HG02943 (cell line): ENCODE results near the gene ARMC5.
"Not testable (repeated sequence)": the region's sequence is repeated elsewhere in the genome, so short reads cannot be mapped to it uniquely, and the experiment has no call there.

Source experiments
- ATAC-seq: cut with Tn5 transposase; IDR thresholded peaks from one replicate; pipeline ENCODE4 v1.9.1; 2021; ENCODE audit warnings: mild to moderate bottlenecking, low read depth, moderate library complexity; ENCODE audit not compliant: unreplicated experiment

ARMC5 gene

GRCh38 chr16:31474773-31475738, 15.8 kb downstream of the ARMC5 start:
- no peak for ATAC-seq

GRCh38 chr16:31475946-31476302, 16.6 kb downstream of the ARMC5 start:
- no peak for ATAC-seq

GRCh38 chr16:31476303-31477219, 17.3 kb downstream of the ARMC5 start:
- ATAC-seq: peak; percentile 52

GRCh38 chr16:31477220-31478216, 18.2 kb downstream of the ARMC5 start:
- ATAC-seq: peak; percentile 41

- no peak for ATAC-seq
Observed at GRCh38 chr16:31478956-31479355, 19.7 kb downstream of the ARMC5 start.

- ATAC-seq: no peak
Observed at GRCh38 chr16:31479751-31480150, 20.4 kb downstream of the ARMC5 start.

GRCh38 chr16:31480851-31481536, 21.7 kb downstream of the ARMC5 start:
- no peak for ATAC-seq

- ATAC-seq: no peak
Observed at GRCh38 chr16:31483081-31483480, 23.8 kb downstream of the ARMC5 start, which contains the start of gene SLC5A2. TSS of gene SLC5A2 (plus strand) at chr16:31483123. CDS start at chr16:31483137, 14 bp downstream.

- ATAC-seq: not testable (repeated sequence)
Observed at GRCh38 chr16:31484048-31484447, 24.7 kb downstream of the ARMC5 start.

GRCh38 chr16:31484491-31485171, 25.3 kb downstream of the ARMC5 start:
- ATAC-seq: no peak

- ATAC-seq: no peak
Observed at GRCh38 chr16:31485571-31485970, 26.3 kb downstream of the ARMC5 start.

- ATAC-seq: no peak
Observed at GRCh38 chr16:31486045-31486444, 26.7 kb downstream of the ARMC5 start.

GRCh38 chr16:31487071-31487719, 27.9 kb downstream of the ARMC5 start:
- no peak for ATAC-seq

- ATAC-seq: peak; percentile 74
Observed at GRCh38 chr16:31487720-31488467, 28.6 kb downstream of the ARMC5 start.

GRCh38 chr16:31488468-31489297, 29.4 kb downstream of the ARMC5 start:
- ATAC-seq: no peak

GRCh38 chr16:31489298-31489564, 29.9 kb downstream of the ARMC5 start:
- no peak for ATAC-seq
